Vagina (tissue), 2 donors: ENCODE data around the gene BTBD17. TPM values are rescaled to one million over a fixed set of nuclear protein-coding genes. Genes with fewer than 3 reads are reported as not detected.

Experiments used
- DNase-seq, 2 donors: peaks; one replicate each; pipeline ENCODE4 v3.0.0-alpha.2; 2017; ENCODE audit errors: extremely low spot score in 2 of 2
- H3K27ac ChIP-seq: fragments of 200-600 bp; sonication (generic); one replicate; pipeline ENCODE4 v1.5.1; 2019
- H3K27me3 ChIP-seq: fragments of 200-600 bp; sonication (generic); one replicate; pipeline ENCODE4 v1.5.1; 2019
- H3K36me3 ChIP-seq, 2 donors: fragments of 200-600 bp; sonication (generic); one replicate each; pipeline ENCODE4 v1.5.1; 2017 to 2019
- H3K4me1 ChIP-seq: fragments of 200-600 bp; sonication (generic); one replicate; pipeline ENCODE4 v1.5.1; 2019
- H3K4me3 ChIP-seq, 2 donors: fragments of 200-600 bp; sonication (generic); 1 replicate in 1 of 2; 2 replicates in 1 of 2; pipeline ENCODE4 v1.5.1; 2016 to 2019
- H3K9me3 ChIP-seq: fragments of 200-600 bp; sonication (generic); one replicate; pipeline ENCODE4 v1.5.1; 2019
- CTCF ChIP-seq, 3 experiments: fragments of 450-650 bp in 2 of 3; fragments of 200-600 bp in 1 of 3; sonication (generic) in 1 of 3; IDR thresholded peaks; one replicate each; pipeline ENCODE4 v1.5.1; 2017 to 2019; ENCODE audit warnings: antibody characterized with exemption in 3 of 3, mild to moderate bottlenecking in 2 of 3, moderate library complexity in 2 of 3
- POLR2A ChIP-seq, 2 donors: fragments of 450-650 bp; IDR thresholded peaks; one replicate each; pipeline ENCODE4 v1.6.1; 2017; ENCODE audit warnings: antibody characterized with exemption in 2 of 2, mild to moderate bottlenecking in 2 of 2, moderate library complexity in 2 of 2
- POLR2AphosphoS5 ChIP-seq, 2 donors: sonication (generic); formaldehyde crosslinking; IDR thresholded peaks; one replicate each; pipeline ENCODE4 v1.9.0; 2017; ENCODE audit warnings: antibody characterized with exemption in 2 of 2, mild to moderate bottlenecking in 2 of 2, low read depth in 1 of 2; ENCODE audit not compliant: insufficient read depth in 1 of 2
- intact Hi-C: fragments of 100-400 bp; cut with DNase I; formaldehyde crosslinking; loops from one replicate; pipeline ENCODE4 v1.15.1; 2023
- total RNA-seq: library from RNA; depleted of rRNA; stranded (reverse); fragments of >200 nt; gene quantifications from one replicate; pipeline ENCODE4 v1.2.3, GENCODE V29; 2016

The BTBD17 gene
- total RNA-seq, 1 donor from 2014 or later: not detected

- Histone ChIP-seq H3K27ac (no peak overlapping the region), H3K27me3 (no peaks in the 10 kb centered on the region), H3K9me3 (no peaks in the 10 kb centered on the region), H3K4me3 (no peak overlapping the region), H3K36me3 (no peaks in the 10 kb centered on the region), H3K4me1 (peaks cover 6% of the 10 kb centered on the region)
- TF ChIP-seq POLR2A (IDR thresholded peaks at IDR 0.05) (no peak), POLR2AphosphoS5 (IDR thresholded peaks at IDR 0.05; ENCODE audit: insufficient read depth in 1 of 2, low read depth in 1 of 2) (no peak), CTCF (IDR thresholded peaks at IDR 0.05) (no peak)
- no peak for DNase-seq
- intact Hi-C loops: no loop called here
These were observed 17.0 kb downstream of the BTBD17 start for GRCh38 chr17:74344658-74345057.

- intact Hi-C loops: no loop called here
- no peak for DNase-seq
- H3K4me1 ChIP-seq: peaks cover 6% of the 10 kb centered on the region
- H3K36me3 ChIP-seq: no peaks in the 10 kb centered on the region
- no peak overlapping the region for H3K27ac ChIP-seq
- no peaks in the 10 kb centered on the region for H3K27me3 ChIP-seq
- TF ChIP-seq CTCF (IDR thresholded peaks at IDR 0.05): no peak
- no peak for TF ChIP-seq POLR2AphosphoS5 (IDR thresholded peaks at IDR 0.05; ENCODE audit: insufficient read depth in 1 of 2, low read depth in 1 of 2)
- no peak for TF ChIP-seq POLR2A (IDR thresholded peaks at IDR 0.05)
- H3K9me3 ChIP-seq: no peaks in the 10 kb centered on the region
- H3K4me3 ChIP-seq: no peak overlapping the region
These were observed 18.0 kb downstream of the BTBD17 start for GRCh38 chr17:74343526-74344284.

- intact Hi-C loops: no loop called here
- H3K36me3 ChIP-seq: no peaks in the 10 kb centered on the region
- TF ChIP-seq CTCF (IDR thresholded peaks at IDR 0.05) (no peak), POLR2AphosphoS5 (IDR thresholded peaks at IDR 0.05; ENCODE audit: insufficient read depth in 1 of 2, low read depth in 1 of 2) (no peak), POLR2A (IDR thresholded peaks at IDR 0.05) (no peak)
- H3K9me3 ChIP-seq: no peaks in the 10 kb centered on the region
- H3K4me3 ChIP-seq: no peak overlapping the region
- DNase-seq: no peak
- no peak overlapping the region for H3K27ac ChIP-seq
- no peaks in the 10 kb centered on the region for H3K27me3 ChIP-seq
- H3K4me1 ChIP-seq: peaks cover 6% of the 10 kb centered on the region
These were observed 18.5 kb downstream of the BTBD17 start for GRCh38 chr17:74343121-74343520.

- Histone ChIP-seq H3K27me3 (no peaks in the 10 kb centered on the region), H3K36me3 (no peaks in the 10 kb centered on the region), H3K27ac (no peak overlapping the region), H3K9me3 (no peaks in the 10 kb centered on the region), H3K4me3 (no peak overlapping the region), H3K4me1 (peaks cover 6% of the 10 kb centered on the region)
- intact Hi-C loops: no loop called here
- no peak for TF ChIP-seq POLR2AphosphoS5 (IDR thresholded peaks at IDR 0.05; ENCODE audit: insufficient read depth in 1 of 2, low read depth in 1 of 2)
- TF ChIP-seq POLR2A (IDR thresholded peaks at IDR 0.05): no peak
- no peak for TF ChIP-seq CTCF (IDR thresholded peaks at IDR 0.05)
- DNase-seq: no peak
These were observed 19.4 kb downstream of the BTBD17 start for GRCh38 chr17:74342224-74342623.

GRCh38 chr17:74340470-74341023, 21.1 kb downstream of the BTBD17 start:
- no peak overlapping the region for H3K27ac ChIP-seq
- no peak for TF ChIP-seq CTCF (IDR thresholded peaks at IDR 0.05)
- no peak for TF ChIP-seq POLR2A (IDR thresholded peaks at IDR 0.05)
- TF ChIP-seq POLR2AphosphoS5 (IDR thresholded peaks at IDR 0.05; ENCODE audit: insufficient read depth in 1 of 2, low read depth in 1 of 2): no peak
- H3K4me1 ChIP-seq: peaks cover 3% of the 10 kb centered on the region
- no peaks in the 10 kb centered on the region for H3K27me3 ChIP-seq
- DNase-seq: no peak
- H3K9me3 ChIP-seq: no peaks in the 10 kb centered on the region
- H3K36me3 ChIP-seq: no peaks in the 10 kb centered on the region
- intact Hi-C loops: no loop called here
- no peak overlapping the region for H3K4me3 ChIP-seq
